ENCODE results near the gene TUBA4B. TPM values are rescaled to one million over a fixed set of nuclear protein-coding genes. Genes with fewer than 3 reads are reported as not detected.

Gene TUBA4B
- total RNA-seq, 1 experiment from 2014 or later: not detected

DNA sequence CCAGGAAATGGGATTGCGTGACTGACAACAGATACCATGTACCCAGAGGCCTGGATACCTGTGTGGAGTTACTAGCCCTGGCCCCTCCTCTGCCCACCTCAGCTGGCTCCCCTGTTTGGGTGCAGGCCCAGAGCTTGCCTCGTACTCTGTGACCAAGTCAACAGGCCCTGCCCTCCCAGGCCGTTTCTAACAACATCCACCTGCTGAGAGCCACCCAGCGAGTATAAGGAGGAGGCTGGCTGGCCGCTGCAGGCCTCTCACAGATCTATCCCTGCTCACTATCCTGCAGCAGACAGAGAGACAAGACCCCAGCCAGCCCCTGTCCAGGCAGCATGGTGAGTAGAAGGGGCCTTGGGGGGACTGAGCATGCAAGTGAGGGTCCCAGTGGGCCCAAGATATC lies 13.2 kb downstream of the TUBA4B start:
- H3K4me1 Mint-ChIP-seq (ENCODE audit: low read depth, unreplicated experiment): peaks cover 5% of the 10 kb centered on the region
- H3K27me3 Mint-ChIP-seq (ENCODE audit: insufficient read depth, unreplicated experiment): peaks cover 4% of the 10 kb centered on the region
- Histone ChIP-seq H3K27me3 (replicated peaks; ENCODE audit: control insufficient read depth, insufficient read depth, low read length) (no peaks in the 10 kb centered on the region), H3K9me3 (no peaks in the 10 kb centered on the region), H3K4me3 (ENCODE audit: low read depth, low read length) (no peak overlapping the region), H3K4me1 (peaks cover 7% of the 10 kb centered on the region), H3K36me3 (ENCODE audit: control insufficient read depth, insufficient read depth, low read length) (no peaks in the 10 kb centered on the region)
- CTCF ChIA-PET: no interaction called here
- no TSS peak for BruUV-seq (replicated peaks)
- no peak for DNase-seq
- no peaks in the 10 kb centered on the region for H3K36me3 Mint-ChIP-seq (ENCODE audit: insufficient read depth, unreplicated experiment)
- intact Hi-C loops (cut with micrococcal nuclease; ENCODE audit: unreplicated experiment): no loop called here
- TF ChIP-seq, protein P1, sequence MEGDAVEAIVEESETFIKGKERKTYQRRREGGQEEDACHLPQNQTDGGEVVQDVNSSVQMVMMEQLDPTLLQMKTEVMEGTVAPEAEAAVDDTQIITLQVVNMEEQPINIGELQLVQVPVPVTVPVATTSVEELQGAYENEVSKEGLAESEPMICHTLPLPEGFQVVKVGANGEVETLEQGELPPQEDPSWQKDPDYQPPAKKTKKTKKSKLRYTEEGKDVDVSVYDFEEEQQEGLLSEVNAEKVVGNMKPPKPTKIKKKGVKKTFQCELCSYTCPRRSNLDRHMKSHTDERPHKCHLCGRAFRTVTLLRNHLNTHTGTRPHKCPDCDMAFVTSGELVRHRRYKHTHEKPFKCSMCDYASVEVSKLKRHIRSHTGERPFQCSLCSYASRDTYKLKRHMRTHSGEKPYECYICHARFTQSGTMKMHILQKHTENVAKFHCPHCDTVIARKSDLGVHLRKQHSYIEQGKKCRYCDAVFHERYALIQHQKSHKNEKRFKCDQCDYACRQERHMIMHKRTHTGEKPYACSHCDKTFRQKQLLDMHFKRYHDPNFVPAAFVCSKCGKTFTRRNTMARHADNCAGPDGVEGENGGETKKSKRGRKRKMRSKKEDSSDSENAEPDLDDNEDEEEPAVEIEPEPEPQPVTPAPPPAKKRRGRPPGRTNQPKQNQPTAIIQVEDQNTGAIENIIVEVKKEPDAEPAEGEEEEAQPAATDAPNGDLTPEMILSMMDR (IDR thresholded peaks at IDR 0.05; ENCODE audit: insufficient read depth in 1 of 2, low read depth in 1 of 2, low read length in 1 of 2, severe bottlenecking in 1 of 2, unreplicated experiment in 1 of 2): no peak
- no peaks in the 10 kb centered on the region for H3K9me3 Mint-ChIP-seq (ENCODE audit: unreplicated experiment)
- H3K27ac Mint-ChIP-seq (ENCODE audit: unreplicated experiment): no peak overlapping the region
- H3K4me3 Mint-ChIP-seq (ENCODE audit: unreplicated experiment): no peak overlapping the region
- POLR2A ChIA-PET: no interaction called here

DNA sequence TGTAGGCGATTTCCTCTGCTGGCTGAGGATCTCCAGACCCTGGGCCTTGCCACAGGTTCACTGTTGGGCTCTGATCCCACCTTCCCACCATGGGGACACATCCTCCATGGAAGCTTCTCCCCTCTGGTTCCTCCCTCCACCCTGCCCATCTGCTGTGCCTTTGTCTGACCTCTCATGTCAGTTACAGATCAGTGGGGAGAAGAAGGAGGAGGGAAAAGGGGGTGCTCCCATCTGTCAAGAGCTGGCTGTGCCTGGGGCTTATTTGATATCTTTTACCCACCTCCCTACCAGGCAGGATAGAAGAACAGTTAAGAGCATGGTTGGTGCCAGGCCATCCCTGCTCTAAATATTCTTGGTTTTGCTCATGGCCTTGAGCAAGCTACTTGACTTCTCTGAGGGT lies 13.8 kb downstream of the TUBA4B start:
- Histone ChIP-seq H3K9me3 (no peaks in the 10 kb centered on the region), H3K4me1 (peaks cover 7% of the 10 kb centered on the region), H3K27me3 (replicated peaks; ENCODE audit: control insufficient read depth, insufficient read depth, low read length) (no peaks in the 10 kb centered on the region), H3K36me3 (ENCODE audit: control insufficient read depth, insufficient read depth, low read length) (no peaks in the 10 kb centered on the region), H3K4me3 (ENCODE audit: low read depth, low read length) (no peak overlapping the region)
- Mint-ChIP-seq H3K9me3 (ENCODE audit: unreplicated experiment) (no peaks in the 10 kb centered on the region), H3K4me3 (ENCODE audit: unreplicated experiment) (no peak overlapping the region), H3K36me3 (ENCODE audit: insufficient read depth, unreplicated experiment) (peaks cover 3% of the 10 kb centered on the region), H3K4me1 (ENCODE audit: low read depth, unreplicated experiment) (peaks cover 5% of the 10 kb centered on the region), H3K27me3 (ENCODE audit: insufficient read depth, unreplicated experiment) (no peaks in the 10 kb centered on the region), H3K27ac (ENCODE audit: unreplicated experiment) (no peak overlapping the region)
- TF ChIP-seq, protein P1 (IDR thresholded peaks at IDR 0.05; ENCODE audit: insufficient read depth in 1 of 2, low read depth in 1 of 2, low read length in 1 of 2, severe bottlenecking in 1 of 2, unreplicated experiment in 1 of 2): no peak
- intact Hi-C loops (cut with micrococcal nuclease; ENCODE audit: unreplicated experiment): no loop called here
- no peak for DNase-seq
- ChIA-PET CTCF (no interaction called here), POLR2A (no interaction called here)
- BruUV-seq (replicated peaks): no TSS peak

DNA sequence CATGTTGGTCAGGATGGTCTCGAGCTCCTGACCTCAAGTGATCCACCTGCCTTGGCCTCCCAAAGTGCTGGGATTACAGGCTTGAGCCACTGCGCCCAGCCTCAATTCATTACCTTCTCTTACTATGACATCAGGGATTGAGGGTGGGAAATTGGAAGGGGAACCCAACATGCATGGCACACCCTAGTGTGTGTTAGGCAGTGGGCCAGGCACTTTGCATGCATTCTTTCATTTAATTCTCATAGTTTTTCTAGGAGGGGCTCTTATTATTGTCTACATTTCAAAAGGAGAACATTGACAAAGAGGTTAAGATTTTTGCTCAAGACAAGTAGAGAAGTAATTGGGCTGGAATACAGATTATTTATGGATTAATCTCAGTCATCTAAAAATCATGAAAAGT lies 15.3 kb downstream of the TUBA4B start:
- Mint-ChIP-seq H3K27ac (ENCODE audit: unreplicated experiment) (no peak overlapping the region), H3K9me3 (ENCODE audit: unreplicated experiment) (no peaks in the 10 kb centered on the region), H3K4me1 (ENCODE audit: low read depth, unreplicated experiment) (peaks cover 5% of the 10 kb centered on the region), H3K4me3 (ENCODE audit: unreplicated experiment) (no peak overlapping the region), H3K27me3 (ENCODE audit: insufficient read depth, unreplicated experiment) (no peaks in the 10 kb centered on the region), H3K36me3 (ENCODE audit: insufficient read depth, unreplicated experiment) (peaks cover 4% of the 10 kb centered on the region)
- no peak for DNase-seq
- ChIA-PET CTCF (interaction anchor here (0.7 kb wide), 1 partner anchor 9 kb away, joined by 10 read pairs; no protein-coding TSS in a partner anchor), POLR2A (no interaction called here)
- no peaks in the 10 kb centered on the region for H3K9me3 ChIP-seq
- intact Hi-C loops (cut with micrococcal nuclease; ENCODE audit: unreplicated experiment): no loop called here
- no peak overlapping the region for H3K4me3 ChIP-seq (ENCODE audit: low read depth, low read length)
- no TSS peak for BruUV-seq (replicated peaks)
- TF ChIP-seq, protein P1 (IDR thresholded peaks at IDR 0.05; ENCODE audit: insufficient read depth in 1 of 2, low read depth in 1 of 2, low read length in 1 of 2, severe bottlenecking in 1 of 2, unreplicated experiment in 1 of 2): no peak
- H3K36me3 ChIP-seq (ENCODE audit: control insufficient read depth, insufficient read depth, low read length): no peaks in the 10 kb centered on the region
- H3K27me3 ChIP-seq (replicated peaks; ENCODE audit: control insufficient read depth, insufficient read depth, low read length): no peaks in the 10 kb centered on the region
- H3K4me1 ChIP-seq: peaks cover 7% of the 10 kb centered on the region

Measured in Caco-2 (cell line).